IMR-90 (cell line): ENCODE measurements around the gene SNCA. TPM values are rescaled to one million over a fixed set of nuclear protein-coding genes. Genes with fewer than 3 reads are reported as not detected.

Experiments
- ATAC-seq: fragments of 200-7000 bp; cut with Tn5 transposase; 2 replicates; pipeline ENCODE4 v1.9.1; 2020; ENCODE audit warnings: low read depth, mild to moderate bottlenecking, moderate library complexity
- BruUV-seq: library from RNA; stranded (reverse); fragments of 400-500 nt; replicated peaks from 2 replicates; lab custom pipeline; 2021; lab: Mats Ljungman, UMichigan
- CTCF ChIA-PET: fragments of 300-600 bp; formaldehyde crosslinking; extraction: SDS; loops from one replicate; lab custom pipeline; 2021; ENCODE audit warnings: antibody characterized with exemption; lab: Yijun Ruan, JAX
- POLR2A ChIA-PET: fragments of 300-600 bp; sonication (Branson Sonifier 250); formaldehyde crosslinking; loops from one replicate; lab custom pipeline; 2022; ENCODE audit warnings: antibody characterized with exemption; ENCODE audit not compliant: unreplicated experiment; lab: Charles Lee
- DNase-seq: peaks from one replicate; pipeline ENCODE4 v3.0.0; 2013
- H2AFZ ChIP-seq: replicated peaks from 2 replicates; pipeline ENCODE3; 2013; ENCODE audit warnings: low read length, mild to moderate bottlenecking; ENCODE audit not compliant: poor library complexity
- H2AK5ac ChIP-seq: 2 replicates; pipeline ENCODE4 v1.6.1; 2013; ENCODE audit warnings: low read depth, low read length, inconsistent platforms
- H2AK9ac ChIP-seq: replicated peaks from 2 replicates; pipeline ENCODE3; 2013; ENCODE audit warnings: mild to moderate bottlenecking, low read depth, low read length, moderate library complexity; ENCODE audit not compliant: poor library complexity
- H2BK120ac ChIP-seq: 2 replicates; pipeline ENCODE4 v1.6.1; 2013; ENCODE audit warnings: low read depth, low read length, inconsistent platforms
- H2BK15ac ChIP-seq: 3 replicates; pipeline ENCODE4 v1.6.1; 2013; ENCODE audit warnings: low read depth, low read length, inconsistent platforms
- H2BK20ac ChIP-seq: 2 replicates; pipeline ENCODE4 v1.6.1; 2013; ENCODE audit warnings: low read depth, mild to moderate bottlenecking, inconsistent platforms, low read length, moderate library complexity
- H2BK5ac ChIP-seq: 2 replicates; pipeline ENCODE4 v1.6.1; 2013; ENCODE audit warnings: mild to moderate bottlenecking, low read depth, low read length, inconsistent platforms; ENCODE audit not compliant: poor library complexity, severe bottlenecking
- H3K14ac ChIP-seq: replicated peaks from 2 replicates; pipeline ENCODE4 v1.6.1; 2013; ENCODE audit warnings: low read depth, low read length, inconsistent platforms
- H3K18ac ChIP-seq: 2 replicates; pipeline ENCODE4 v1.6.1; 2013; ENCODE audit warnings: low read depth, low read length, control low read depth
- H3K23ac ChIP-seq: 2 replicates; pipeline ENCODE4 v1.6.1; 2013; ENCODE audit warnings: low read depth, low read length, inconsistent platforms
- H3K27ac ChIP-seq: 2 replicates; pipeline ENCODE4 v1.5.1; 2013; ENCODE audit warnings: mild to moderate bottlenecking, control low read depth, low read length; ENCODE audit not compliant: insufficient read depth
- H3K27me3 ChIP-seq: 2 replicates; pipeline ENCODE4 v1.6.1; 2013; ENCODE audit warnings: low read length; ENCODE audit not compliant: control insufficient read depth, insufficient read depth
- H3K36me3 ChIP-seq: 2 replicates; pipeline ENCODE4 v1.6.1; 2013; ENCODE audit warnings: low read length, mixed read lengths; ENCODE audit not compliant: control insufficient read depth, insufficient read depth
- H3K4ac ChIP-seq: 2 replicates; pipeline ENCODE4 v1.6.1; 2013; ENCODE audit warnings: low read depth, low read length, inconsistent platforms
- H3K4me1 ChIP-seq: 2 replicates; pipeline ENCODE4 v1.6.1; 2013; ENCODE audit warnings: low read length, mixed read lengths; ENCODE audit not compliant: control insufficient read depth, insufficient read depth
- H3K4me2 ChIP-seq: 2 replicates; pipeline ENCODE4 v1.6.1; 2013; ENCODE audit warnings: low read depth, mild to moderate bottlenecking, control low read depth, low read length, moderate library complexity
- H3K4me3 ChIP-seq: 2 replicates; pipeline ENCODE4 v1.5.1; 2013; ENCODE audit warnings: low read depth, mild to moderate bottlenecking, control low read depth, low read length, moderate library complexity; ENCODE audit not compliant: insufficient read depth
- H3K56ac ChIP-seq: 2 replicates; pipeline ENCODE4 v1.6.1; 2013; ENCODE audit warnings: low read length, inconsistent platforms; ENCODE audit not compliant: insufficient read depth; ENCODE audit errors: extremely low read depth
- H3K79me1 ChIP-seq, 2 experiments: 2 replicates each; pipeline ENCODE4 v1.6.1; 2013; ENCODE audit warnings: low read length in 2 of 2, inconsistent platforms in 1 of 2, low read depth in 1 of 2
- H3K9ac ChIP-seq: 2 replicates; pipeline ENCODE4 v1.6.1; 2013; ENCODE audit warnings: low read depth, low read length, control low read depth
- H3K9me1 ChIP-seq: 2 replicates; pipeline ENCODE4 v1.6.1; 2013; ENCODE audit warnings: low read length, inconsistent platforms; ENCODE audit not compliant: insufficient read depth
- H3K9me3 ChIP-seq: 2 replicates; pipeline ENCODE4 v1.6.1; 2013; ENCODE audit warnings: low read length; ENCODE audit not compliant: control insufficient read depth, insufficient read depth
- H4K20me1 ChIP-seq: 2 replicates; pipeline ENCODE4 v1.6.1; 2013; ENCODE audit warnings: low read length, inconsistent platforms; ENCODE audit not compliant: insufficient read depth
- H4K5ac ChIP-seq: 2 replicates; pipeline ENCODE4 v1.6.1; 2013; ENCODE audit warnings: mild to moderate bottlenecking, low read depth, low read length, control low read depth
- H4K8ac ChIP-seq, 2 experiments: 2 replicates each; pipeline ENCODE4 v1.6.1; 2013; ENCODE audit warnings: low read depth in 2 of 2, low read length in 2 of 2, control low read depth in 1 of 2, inconsistent platforms in 1 of 2
- H4K91ac ChIP-seq: 2 replicates; pipeline ENCODE4 v1.6.1; 2013; ENCODE audit warnings: low read depth, low read length, inconsistent platforms; ENCODE audit not compliant: insufficient read depth
- CEBPB ChIP-seq: IDR thresholded peaks from 2 replicates; pipeline ENCODE4 v1.6.1; 2012; ENCODE audit warnings: low read depth, low read length, improper control_type of control experiment
- ELK1 ChIP-seq: fragments of 150-350 bp; IDR thresholded peaks from 2 replicates; pipeline ENCODE4 v1.6.1; 2016; ENCODE audit warnings: low read depth, mild to moderate bottlenecking, low read length, moderate library complexity, borderline replicate concordance
- MAZ ChIP-seq: IDR thresholded peaks from 2 replicates; pipeline ENCODE4 v1.6.1; 2012; ENCODE audit warnings: low read depth, mild to moderate bottlenecking, low read length, improper control_type of control experiment, moderate library complexity, borderline replicate concordance
- SMC3 ChIP-seq: fragments of 150-350 bp; IDR thresholded peaks from 2 replicates; pipeline ENCODE4 v1.6.1; 2016; ENCODE audit warnings: low read depth, mild to moderate bottlenecking, antibody characterized with exemption, low read length, moderate library complexity
- WGBS, 2 experiments: methylation state at CpG; one replicate each; pipeline versions ENCODE4 v1.1.5 to v1.1.7; 2013; ENCODE audit warnings: missing lambda C conversion rate in 2 of 2; ENCODE audit not compliant: insufficient read length in 1 of 2; ENCODE audit errors: extremely low coverage in 2 of 2; 5-methylcytosine and 5-hydroxymethylcytosine counted together
- dilution Hi-C: fragments of 300-500 bp; cut with HindIII; formaldehyde crosslinking; loops from one replicate; pipeline ENCODE4 v1.14.3; 2018; ENCODE audit warnings: low sequenced_read_pairs; ENCODE audit not compliant: unreplicated experiment
- in situ Hi-C: fragments of 300-500 bp; cut with MboI; formaldehyde crosslinking; loops from 3 replicates; pipeline ENCODE4 v1.14.3; 2019; ENCODE audit warnings: low sequenced_read_pairs, inconsistent platforms, mixed read lengths
- intact Hi-C: fragments of 100-400 bp; cut with micrococcal nuclease; formaldehyde crosslinking; loops from 2 replicates; pipeline ENCODE4 v1.10.0; 2022
- polyA plus RNA-seq, 3 experiments: library from polyadenylated mRNA; depleted of rRNA; stranded (reverse); fragments of >200 nt; gene quantifications; 2 replicates each; pipeline ENCODE4 v1.2.3, GENCODE V29; 2012; ENCODE audit warnings: low replicate concordance in 1 of 3
- total RNA-seq: library from RNA; depleted of rRNA; stranded (reverse); fragments of >200 nt; gene quantifications from 2 replicates; pipeline ENCODE4 v1.2.3, GENCODE V29; 2012

Gene SNCA
- total and polyA plus RNA-seq, 2 of the 4 experiments (the other 2 are of a cell fraction), result 0.36 to 0.46 TPM

GRCh38 chr4:89757154-89757719 lies 79.7 kb downstream of the SNCA start:
- no peak for DNase-seq
- ChIA-PET CTCF (no interaction called here), POLR2A (no interaction called here)
- Histone ChIP-seq H4K91ac (no peak overlapping the region), H3K4me2 (no peak overlapping the region), H3K36me3 (no peaks in the 10 kb centered on the region), H3K9ac (no peak overlapping the region), H2AK5ac (no peak overlapping the region), H3K23ac (no peak overlapping the region), H3K4ac (no peak overlapping the region), H3K9me3 (no peaks in the 10 kb centered on the region), H2AK9ac (no peak overlapping the region), H3K4me3 (no peak overlapping the region), H3K79me1 (no peaks in the 10 kb centered on the region), H3K27me3 (no peaks in the 10 kb centered on the region), H2BK5ac (no peak overlapping the region), H3K56ac (no peak overlapping the region), H3K27ac (no peak overlapping the region), H2AFZ (no peak overlapping the region), H3K4me1 (peaks cover 8% of the 10 kb centered on the region), H4K5ac (no peak overlapping the region), H3K18ac (no peak overlapping the region), H2BK20ac (no peak overlapping the region), H2BK120ac (no peak overlapping the region), H2BK15ac (no peak overlapping the region), H3K14ac (no peak overlapping the region), H3K9me1 (peaks cover 6% of the 10 kb centered on the region; the same call in 1 of the 2 replicates), H4K20me1 (peaks cover 5% of the 10 kb centered on the region; the same call in 1 of the 2 replicates), H4K8ac (no peak overlapping the region)
- TF ChIP-seq SMC3, result no peak
- TF ChIP-seq ELK1, result no peak
- no peak for TF ChIP-seq CEBPB
- no peak for TF ChIP-seq MAZ
- ATAC-seq, result no peak
- in situ Hi-C loops (no loop called here), dilution Hi-C loops (no loop called here), intact Hi-C loops (loop anchor here (5.0 kb wide), 1 partner anchor 270 kb away; no protein-coding TSS in a partner anchor)
- no TSS peak for BruUV-seq
- WGBS, 2 experiments, result no CpG with 5 or more reads among the region's 4 CpGs
